GM12878 (cell line): ENCODE measurements around the gene KCNQ1. TPM values are rescaled to one million over a fixed set of nuclear protein-coding genes. Genes with fewer than 3 reads are reported as not detected.

Source experiments
- ATAC-seq: fragments of 200-7000 bp; cut with Tn5 transposase; 3 replicates; pipeline ENCODE4 v1.9.1; 2020; ENCODE audit warnings: mild to moderate bottlenecking, moderate library complexity
- BruUV-seq: library from RNA; stranded (reverse); fragments of 400-500 nt; replicated peaks from 2 replicates; lab custom pipeline; 2021; lab: Mats Ljungman, UMichigan
- CTCF ChIA-PET: fragments of 300-600 bp; sonication (Branson Sonifier 250); formaldehyde crosslinking; extraction: SDS; loops from one replicate; lab custom pipeline; 2021; ENCODE audit warnings: inconsistent platforms; lab: Yijun Ruan, JAX
- POLR2A ChIA-PET: fragments of 350-600 bp; formaldehyde crosslinking; extraction: SDS; loops from one replicate; lab custom pipeline; 2021; ENCODE audit warnings: inconsistent platforms; lab: Charles Lee
- RAD21 ChIA-PET: fragments of 300-600 bp; sonication (Branson Sonifier 250); formaldehyde crosslinking; loops from one replicate; lab custom pipeline; 2023; ENCODE audit warnings: antibody characterized with exemption; ENCODE audit not compliant: unreplicated experiment; lab: Charles Lee
- SMC1A ChIA-PET: fragments of 300-600 bp; sonication (Branson Sonifier 250); formaldehyde crosslinking; loops from one replicate; lab custom pipeline; 2023; ENCODE audit not compliant: unreplicated experiment, uncharacterized antibody; lab: Charles Lee
- DNase-seq: peaks from one replicate; pipeline ENCODE4 v3.0.0-alpha.2; 2011; ENCODE audit warnings: low read depth, low spot score
- FAIRE-seq: peaks from 3 replicates; lab custom pipeline; 2011; peaks lifted over from hg19 to GRCh38; lab: Jason Lieb, UNC
- H2AFZ ChIP-seq: 2 replicates; pipeline ENCODE4 v1.6.0; 2011; ENCODE audit warnings: low read depth, low read length, control low read depth; ENCODE audit not compliant: control insufficient read depth
- H3K27ac ChIP-seq: 2 replicates; pipeline ENCODE4 v1.5.1; 2011; ENCODE audit warnings: control low read depth; ENCODE audit not compliant: control insufficient read depth, insufficient read depth
- H3K27me3 ChIP-seq, 2 experiments: replicated peaks in 1 of 2; 2 replicates each; pipeline versions ENCODE4 v1.6.0 to v1.6.1; 2011; ENCODE audit warnings: low read length in 1 of 2; ENCODE audit not compliant: control insufficient read depth in 2 of 2, insufficient read depth in 2 of 2
- H3K36me3 ChIP-seq, 2 experiments: 2 replicates each; pipeline ENCODE4 v1.5.1; 2011; ENCODE audit warnings: low read length in 1 of 2; ENCODE audit not compliant: control insufficient read depth in 2 of 2, insufficient read depth in 2 of 2
- H3K4me1 ChIP-seq: 2 replicates; pipeline ENCODE4 v1.6.1; 2011; ENCODE audit warnings: mild to moderate bottlenecking, low read length, moderate library complexity, mixed read lengths; ENCODE audit not compliant: control insufficient read depth, insufficient read depth
- H3K4me2 ChIP-seq: 2 replicates; pipeline ENCODE4 v1.6.0; 2011; ENCODE audit warnings: control low read depth; ENCODE audit not compliant: control insufficient read depth, insufficient read depth
- H3K4me3 ChIP-seq: fragments of 200-600 bp; sonication (generic); 2 replicates; pipeline ENCODE4 v1.5.1; 2016
- H3K79me2 ChIP-seq: 2 replicates; pipeline ENCODE4 v1.6.0; 2011; ENCODE audit warnings: low read length; ENCODE audit not compliant: control insufficient read depth, insufficient read depth
- H3K9ac ChIP-seq: 2 replicates; pipeline ENCODE4 v1.8.0; 2011; ENCODE audit warnings: low read length, control low read depth, mixed read lengths; ENCODE audit not compliant: control insufficient read depth, insufficient read depth
- H3K9me3 ChIP-seq: replicated peaks from 3 replicates; pipeline ENCODE4 v1.5.1; 2011; ENCODE audit warnings: mild to moderate bottlenecking, low read length; ENCODE audit not compliant: control insufficient read depth, insufficient read depth
- H4K20me1 ChIP-seq: 2 replicates; pipeline ENCODE4 v1.6.0; 2011; ENCODE audit not compliant: control insufficient read depth, insufficient read depth
- BRCA1 ChIP-seq: IDR thresholded peaks from 2 replicates; pipeline ENCODE4 v1.6.1; 2011; ENCODE audit warnings: low read depth, low read length, improper control_type of control experiment
- CBX3 ChIP-seq: fragments of 200-600 bp; sonication (generic); IDR thresholded peaks from 2 replicates; pipeline ENCODE4 v1.6.1; 2016; ENCODE audit warnings: low read depth, borderline replicate concordance
- KLF5 ChIP-seq: fragments of 450-650 bp; IDR thresholded peaks from 2 replicates; pipeline ENCODE4 v1.6.1; 2014; ENCODE audit warnings: mild to moderate bottlenecking; ENCODE audit not compliant: partially characterized antibody
- MEF2B ChIP-seq: fragments of 450-650 bp; IDR thresholded peaks from 2 replicates; pipeline ENCODE4 v1.6.1; 2018; ENCODE audit warnings: mild to moderate bottlenecking, moderate library complexity; ENCODE audit not compliant: partially characterized antibody, poor library complexity, severe bottlenecking
- MYB ChIP-seq: fragments of 150-350 bp; IDR thresholded peaks from 2 replicates; pipeline ENCODE4 v1.6.1; 2014; ENCODE audit warnings: mild to moderate bottlenecking, low read depth, low read length, borderline replicate concordance
- MYC ChIP-seq: IDR thresholded peaks from 2 replicates; pipeline ENCODE4 v1.6.1; 2011; ENCODE audit warnings: mild to moderate bottlenecking, low read length, moderate library complexity, inconsistent platforms; ENCODE audit not compliant: insufficient read depth, insufficient replicate concordance, insufficient read length, severe bottlenecking
- NR2C2 ChIP-seq: IDR thresholded peaks from 2 replicates; pipeline ENCODE4 v1.6.1; 2011; ENCODE audit warnings: borderline replicate concordance, low read depth; ENCODE audit not compliant: control insufficient read depth, insufficient read length
- RUNX3 ChIP-seq: IDR thresholded peaks from 2 replicates; pipeline ENCODE4 v1.6.1; 2012; ENCODE audit warnings: low read length, inconsistent platforms
- TCF3 ChIP-seq: IDR thresholded peaks from 2 replicates; pipeline ENCODE4 v1.6.1; 2012; ENCODE audit warnings: low read depth, mild to moderate bottlenecking, low read length, borderline replicate concordance; ENCODE audit not compliant: insufficient read depth
- WRNIP1 ChIP-seq: IDR thresholded peaks from 2 replicates; pipeline ENCODE4 v1.6.1; 2011; ENCODE audit warnings: low read depth, low read length, improper control_type of control experiment, borderline replicate concordance
- ZSCAN29 ChIP-seq: fragments of 450-650 bp; IDR thresholded peaks from 2 replicates; pipeline ENCODE4 v1.6.1; 2017; ENCODE audit warnings: mild to moderate bottlenecking, moderate library complexity
- WGBS: methylation state at CpG from one replicate; pipeline ENCODE4 v1.1.6; 2016; ENCODE audit warnings: low lambda C conversion rate; ENCODE audit not compliant: insufficient replicate concordance, insufficient coverage; ENCODE audit errors: missing lambda C conversion rate; 5-methylcytosine and 5-hydroxymethylcytosine counted together
- in situ Hi-C: fragments of 300-500 bp; cut with MboI; formaldehyde crosslinking; loops from 9 replicates; pipeline ENCODE4 v1.14.3; 2018; ENCODE audit warnings: mixed read lengths
- intact Hi-C: fragments of 100-400 bp; cut with micrococcal nuclease; formaldehyde crosslinking; loops from one replicate; pipeline ENCODE4 v1.14.2; 2022; ENCODE audit not compliant: unreplicated experiment
- polyA plus RNA-seq, 11 experiments: library from polyadenylated mRNA; depleted of rRNA in 4 of 11; unstranded in 6 of 11; stranded (reverse) in 5 of 11; fragments of >200 nt; fragmentation: Nextera tagmentation in 4 of 11; fragmentation: Illumina TruSeq in 1 of 11; extraction: Ambion mirVana in 4 of 11; extraction: Trizol in 1 of 11; gene quantifications; 1 replicate in 1 of 11; 2 replicates in 10 of 11; pipeline versions ENCODE4 v1.2.1 to v1.2.3, GENCODE V29; 2011 to 2016; ENCODE audit warnings: inconsistent platforms in 2 of 11, missing spikeins in 2 of 11, low read depth in 1 of 11
- total RNA-seq, 4 experiments: library from RNA; depleted of rRNA in 3 of 4; stranded (reverse); fragments of >200 nt in 3 of 4; fragmentation: Illumina TruSeq in 1 of 4; extraction: Trizol in 1 of 4; gene quantifications; 2 replicates each; pipeline versions ENCODE4 v1.2.1 to v1.2.3, GENCODE V29; 2013 to 2021
- TF ChIP-seq, protein P1 (sequence below): fragments of 450-650 bp; IDR thresholded peaks from 2 replicates; pipeline ENCODE4 v1.6.1; 2016; ENCODE audit warnings: mild to moderate bottlenecking, moderate library complexity, borderline replicate concordance
- TF ChIP-seq, protein P2 (sequence below): fragments of 450-650 bp; IDR thresholded peaks from 2 replicates; pipeline ENCODE4 v1.6.1; 2017; ENCODE audit warnings: low read depth, mild to moderate bottlenecking, moderate library complexity
- TF ChIP-seq, protein P3 (sequence below): fragments of 150-350 bp; IDR thresholded peaks from 2 replicates; pipeline ENCODE4 v1.6.1; 2016; ENCODE audit warnings: low read depth, low read length

Gene KCNQ1
- total and polyA plus RNA-seq, 10 of the 15 experiments (the other 5 are each of a cell fraction or from before 2014, with no cell fraction given), result 0.03 to 0.15 (median 0.12) TPM; not detected in 7

DNA sequence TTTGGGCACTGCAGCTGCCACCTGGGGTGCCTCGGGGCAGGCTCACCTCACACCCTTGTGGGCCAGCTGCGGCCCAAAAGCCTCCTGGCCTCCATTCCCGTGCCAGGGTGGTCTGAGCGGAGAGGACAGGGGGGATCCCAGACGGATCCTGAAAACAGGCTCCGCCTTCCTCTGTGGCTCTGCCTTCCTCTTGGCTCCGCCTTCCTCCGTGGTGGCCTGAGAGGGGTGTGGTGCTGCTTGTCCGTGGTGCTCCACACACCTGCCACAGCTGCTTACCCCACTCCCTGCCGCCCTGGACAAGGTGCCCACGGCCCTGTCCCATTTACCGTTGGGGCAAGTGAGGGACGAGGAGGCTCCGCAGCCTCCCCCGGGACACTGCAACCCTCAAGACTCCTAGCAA, 278.1 kb downstream of the KCNQ1 start (continued):
- TF ChIP-seq, protein P1, sequence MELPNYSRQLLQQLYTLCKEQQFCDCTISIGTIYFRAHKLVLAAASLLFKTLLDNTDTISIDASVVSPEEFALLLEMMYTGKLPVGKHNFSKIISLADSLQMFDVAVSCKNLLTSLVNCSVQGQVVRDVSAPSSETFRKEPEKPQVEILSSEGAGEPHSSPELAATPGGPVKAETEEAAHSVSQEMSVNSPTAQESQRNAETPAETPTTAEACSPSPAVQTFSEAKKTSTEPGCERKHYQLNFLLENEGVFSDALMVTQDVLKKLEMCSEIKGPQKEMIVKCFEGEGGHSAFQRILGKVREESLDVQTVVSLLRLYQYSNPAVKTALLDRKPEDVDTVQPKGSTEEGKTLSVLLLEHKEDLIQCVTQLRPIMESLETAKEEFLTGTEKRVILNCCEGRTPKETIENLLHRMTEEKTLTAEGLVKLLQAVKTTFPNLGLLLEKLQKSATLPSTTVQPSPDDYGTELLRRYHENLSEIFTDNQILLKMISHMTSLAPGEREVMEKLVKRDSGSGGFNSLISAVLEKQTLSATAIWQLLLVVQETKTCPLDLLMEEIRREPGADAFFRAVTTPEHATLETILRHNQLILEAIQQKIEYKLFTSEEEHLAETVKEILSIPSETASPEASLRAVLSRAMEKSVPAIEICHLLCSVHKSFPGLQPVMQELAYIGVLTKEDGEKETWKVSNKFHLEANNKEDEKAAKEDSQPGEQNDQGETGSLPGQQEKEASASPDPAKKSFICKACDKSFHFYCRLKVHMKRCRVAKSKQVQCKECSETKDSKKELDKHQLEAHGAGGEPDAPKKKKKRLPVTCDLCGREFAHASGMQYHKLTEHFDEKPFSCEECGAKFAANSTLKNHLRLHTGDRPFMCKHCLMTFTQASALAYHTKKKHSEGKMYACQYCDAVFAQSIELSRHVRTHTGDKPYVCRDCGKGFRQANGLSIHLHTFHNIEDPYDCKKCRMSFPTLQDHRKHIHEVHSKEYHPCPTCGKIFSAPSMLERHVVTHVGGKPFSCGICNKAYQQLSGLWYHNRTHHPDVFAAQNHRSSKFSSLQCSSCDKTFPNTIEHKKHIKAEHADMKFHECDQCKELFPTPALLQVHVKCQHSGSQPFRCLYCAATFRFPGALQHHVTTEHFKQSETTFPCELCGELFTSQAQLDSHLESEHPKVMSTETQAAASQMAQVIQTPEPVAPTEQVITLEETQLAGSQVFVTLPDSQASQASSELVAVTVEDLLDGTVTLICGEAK, result no peak

GRCh38 chr11:2724104-2724503, 279.3 kb downstream of the KCNQ1 start:
- Histone ChIP-seq H3K9me3 (no peaks in the 10 kb centered on the region), H3K79me2 (no peaks in the 10 kb centered on the region), H3K4me3 (no peak overlapping the region), H3K4me1 (no peaks in the 10 kb centered on the region), H3K27me3 (peaks cover 2 to 3% of the 10 kb centered on the region in 2 experiments; a peak in 3 of 4 replicates), H4K20me1 (no peaks in the 10 kb centered on the region), H3K36me3 (no peaks in the 10 kb centered on the region), H2AFZ (no peak overlapping the region), H3K4me2 (no peak overlapping the region), H3K27ac (no peak overlapping the region), H3K9ac (no peak overlapping the region)
- RAD21 ChIA-PET, result no interaction called here
- intact Hi-C loops (no loop called here), in situ Hi-C loops (no loop called here)
- CTCF ChIA-PET, result no interaction called here
- SMC1A ChIA-PET, result no interaction called here
- POLR2A ChIA-PET, result no interaction called here
- ATAC-seq (no peak), FAIRE-seq (no peak), DNase-seq (no peak)
- no TSS peak for BruUV-seq
- WGBS, result 45% methylated on average over 16 of the region's 16 CpGs
- no peak for TF ChIP-seq CBX3
- TF ChIP-seq RUNX3, result no peak
- no peak for TF ChIP-seq NR2C2
- TF ChIP-seq, protein P2, sequence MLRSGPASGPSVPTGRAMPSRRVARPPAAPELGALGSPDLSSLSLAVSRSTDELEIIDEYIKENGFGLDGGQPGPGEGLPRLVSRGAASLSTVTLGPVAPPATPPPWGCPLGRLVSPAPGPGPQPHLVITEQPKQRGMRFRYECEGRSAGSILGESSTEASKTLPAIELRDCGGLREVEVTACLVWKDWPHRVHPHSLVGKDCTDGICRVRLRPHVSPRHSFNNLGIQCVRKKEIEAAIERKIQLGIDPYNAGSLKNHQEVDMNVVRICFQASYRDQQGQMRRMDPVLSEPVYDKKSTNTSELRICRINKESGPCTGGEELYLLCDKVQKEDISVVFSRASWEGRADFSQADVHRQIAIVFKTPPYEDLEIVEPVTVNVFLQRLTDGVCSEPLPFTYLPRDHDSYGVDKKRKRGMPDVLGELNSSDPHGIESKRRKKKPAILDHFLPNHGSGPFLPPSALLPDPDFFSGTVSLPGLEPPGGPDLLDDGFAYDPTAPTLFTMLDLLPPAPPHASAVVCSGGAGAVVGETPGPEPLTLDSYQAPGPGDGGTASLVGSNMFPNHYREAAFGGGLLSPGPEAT, result no peak
- no peak for TF ChIP-seq BRCA1
- no peak for TF ChIP-seq WRNIP1
- TF ChIP-seq TCF3, result no peak
- TF ChIP-seq MYC, result no peak
- TF ChIP-seq, protein P3, sequence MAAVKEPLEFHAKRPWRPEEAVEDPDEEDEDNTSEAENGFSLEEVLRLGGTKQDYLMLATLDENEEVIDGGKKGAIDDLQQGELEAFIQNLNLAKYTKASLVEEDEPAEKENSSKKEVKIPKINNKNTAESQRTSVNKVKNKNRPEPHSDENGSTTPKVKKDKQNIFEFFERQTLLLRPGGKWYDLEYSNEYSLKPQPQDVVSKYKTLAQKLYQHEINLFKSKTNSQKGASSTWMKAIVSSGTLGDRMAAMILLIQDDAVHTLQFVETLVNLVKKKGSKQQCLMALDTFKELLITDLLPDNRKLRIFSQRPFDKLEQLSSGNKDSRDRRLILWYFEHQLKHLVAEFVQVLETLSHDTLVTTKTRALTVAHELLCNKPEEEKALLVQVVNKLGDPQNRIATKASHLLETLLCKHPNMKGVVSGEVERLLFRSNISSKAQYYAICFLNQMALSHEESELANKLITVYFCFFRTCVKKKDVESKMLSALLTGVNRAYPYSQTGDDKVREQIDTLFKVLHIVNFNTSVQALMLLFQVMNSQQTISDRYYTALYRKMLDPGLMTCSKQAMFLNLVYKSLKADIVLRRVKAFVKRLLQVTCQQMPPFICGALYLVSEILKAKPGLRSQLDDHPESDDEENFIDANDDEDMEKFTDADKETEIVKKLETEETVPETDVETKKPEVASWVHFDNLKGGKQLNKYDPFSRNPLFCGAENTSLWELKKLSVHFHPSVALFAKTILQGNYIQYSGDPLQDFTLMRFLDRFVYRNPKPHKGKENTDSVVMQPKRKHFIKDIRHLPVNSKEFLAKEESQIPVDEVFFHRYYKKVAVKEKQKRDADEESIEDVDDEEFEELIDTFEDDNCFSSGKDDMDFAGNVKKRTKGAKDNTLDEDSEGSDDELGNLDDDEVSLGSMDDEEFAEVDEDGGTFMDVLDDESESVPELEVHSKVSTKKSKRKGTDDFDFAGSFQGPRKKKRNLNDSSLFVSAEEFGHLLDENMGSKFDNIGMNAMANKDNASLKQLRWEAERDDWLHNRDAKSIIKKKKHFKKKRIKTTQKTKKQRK, result no peak
- no peak for TF ChIP-seq MEF2B
- no peak for TF ChIP-seq ZSCAN29
- no peak for TF ChIP-seq KLF5
- TF ChIP-seq MYB, result no peak
